ENCODE results near the gene ZNF644. TPM values are rescaled to one million over a fixed set of nuclear protein-coding genes. Genes with fewer than 3 reads are reported as not detected.
"Not testable (repeated sequence)": the region's sequence is repeated elsewhere in the genome, so short reads cannot be mapped to it uniquely, and the experiment has no call there.

ZNF644 gene
- total RNA-seq, 3 donors from 2014 or later: 43.2 to 46.2 (median 44.2) TPM

DNA sequence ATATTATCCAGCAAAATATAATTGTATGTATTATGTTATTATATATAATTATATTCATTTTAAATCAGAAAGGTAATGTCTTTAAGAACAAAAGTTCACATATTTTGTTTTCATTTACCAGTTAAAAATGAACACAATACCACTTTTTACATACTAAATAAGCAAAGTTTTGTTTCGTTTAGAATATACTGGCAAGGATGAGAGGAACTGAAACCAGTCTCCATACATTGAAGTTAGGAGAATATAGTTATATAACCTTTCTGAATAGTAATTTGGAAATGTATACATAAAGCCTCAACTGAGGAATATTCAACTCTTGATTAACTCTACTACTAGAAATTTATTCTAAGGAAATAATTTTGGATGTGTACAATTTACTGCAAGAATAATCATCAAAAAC is 110.5 kb downstream of the ZNF644 start:
- H3K36me3 Mint-ChIP-seq (ENCODE audit: insufficient read depth): peaks cover 17% of the 10 kb centered on the region
- no peaks in the 10 kb centered on the region for H3K27me3 Mint-ChIP-seq (ENCODE audit: low read depth)

DNA sequence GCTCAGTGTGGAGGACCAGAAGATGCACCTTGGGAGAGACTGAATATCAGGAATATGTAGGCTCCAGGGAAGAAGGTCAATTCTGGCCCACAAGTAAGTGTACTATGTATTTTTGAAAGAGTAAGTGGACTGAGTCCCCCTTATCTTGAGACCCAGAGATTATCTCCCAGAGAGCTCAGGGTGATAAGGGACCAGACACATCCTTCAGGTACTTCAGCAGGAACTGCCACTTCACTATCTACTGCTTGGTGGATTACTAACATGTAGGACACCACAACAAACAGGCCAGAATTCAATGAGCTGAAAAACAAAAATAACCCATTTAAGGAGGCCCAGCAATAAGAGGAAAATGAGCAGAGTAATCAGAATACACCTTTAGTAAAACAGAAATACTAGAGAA is 119.2 kb downstream of the ZNF644 start:
- H3K36me3 Mint-ChIP-seq (ENCODE audit: insufficient read depth): peaks cover 53% of the 10 kb centered on the region
- H3K27me3 Mint-ChIP-seq (ENCODE audit: low read depth): no peaks in the 10 kb centered on the region
- no peak for ATAC-seq
- no peak overlapping the region for H3K4me3 Mint-ChIP-seq
- no peak for DNase-seq
- peaks cover 2% of the 10 kb centered on the region for H3K4me1 Mint-ChIP-seq (ENCODE audit: low read depth)
- no peaks in the 10 kb centered on the region for H3K9me3 Mint-ChIP-seq

More for the DNA sequence above, 110.5 kb downstream of the ZNF644 start:
- no peak for DNase-seq
- Mint-ChIP-seq H3K4me1 (ENCODE audit: low read depth) (peaks cover 4% of the 10 kb centered on the region), H3K9me3 (no peaks in the 10 kb centered on the region), H3K4me3 (no peak overlapping the region)
- no peak for ATAC-seq

DNA sequence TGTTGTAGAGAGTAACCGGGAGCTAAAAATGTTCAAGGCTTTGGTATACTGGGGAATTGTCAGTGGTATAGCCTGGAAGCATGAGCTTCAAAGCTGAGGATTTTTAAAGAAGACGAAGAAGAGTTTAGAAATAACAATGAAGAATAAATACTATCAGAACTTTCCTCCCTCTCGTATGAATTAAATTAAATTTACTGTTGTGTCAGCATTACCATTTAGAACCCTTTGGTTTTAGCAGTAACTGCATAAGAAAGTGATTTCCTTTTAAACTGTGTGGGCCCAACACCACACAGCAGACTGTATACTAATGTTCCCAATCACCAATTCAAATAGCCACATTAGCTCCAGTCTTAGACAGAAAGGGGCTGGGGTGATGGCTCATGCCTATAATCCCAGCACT is 122.6 kb downstream of the ZNF644 start:
- Mint-ChIP-seq H3K4me3 (no peak overlapping the region), H3K9me3 (peaks cover 8% of the 10 kb centered on the region), H3K27me3 (ENCODE audit: low read depth) (no peaks in the 10 kb centered on the region), H3K4me1 (ENCODE audit: low read depth) (peaks cover 2% of the 10 kb centered on the region), H3K36me3 (ENCODE audit: insufficient read depth) (peaks cover 49% of the 10 kb centered on the region)
- no peak for ATAC-seq
- DNase-seq: no peak

- not testable (repeated sequence) for H3K27me3 Mint-ChIP-seq (ENCODE audit: low read depth); H3K4me1 Mint-ChIP-seq (ENCODE audit: low read depth); H3K4me3 Mint-ChIP-seq; DNase-seq; ATAC-seq
- Mint-ChIP-seq H3K9me3 (peaks cover 19% of the 10 kb centered on the region), H3K36me3 (ENCODE audit: insufficient read depth) (peaks cover 14% of the 10 kb centered on the region)
Observed at GRCh38 chr1:90893679-90894078, 128.2 kb downstream of the ZNF644 start.

DNA sequence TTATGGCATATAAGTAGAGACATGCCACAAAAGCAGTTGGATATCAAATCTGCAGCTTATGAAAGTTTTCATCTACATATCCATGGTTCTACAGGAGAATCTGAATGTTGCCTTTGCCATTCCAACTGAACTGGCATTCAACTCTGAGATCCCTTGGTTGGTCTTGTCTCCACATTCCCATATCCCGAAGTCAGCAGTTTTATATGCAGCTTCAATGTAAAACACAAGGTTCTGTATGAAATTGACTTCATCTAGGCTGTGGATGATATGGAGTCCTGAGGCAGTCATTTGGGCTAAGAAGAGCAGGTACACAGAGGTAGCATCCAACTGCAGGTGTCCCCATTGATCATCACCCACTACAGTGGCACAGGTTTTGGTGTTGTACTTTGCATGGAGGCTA is 129.0 kb downstream of the ZNF644 start:
- not testable (repeated sequence) for ATAC-seq; H3K4me1 Mint-ChIP-seq (ENCODE audit: low read depth); DNase-seq; H3K4me3 Mint-ChIP-seq; H3K27me3 Mint-ChIP-seq (ENCODE audit: low read depth)
- Mint-ChIP-seq H3K9me3 (peaks cover 19% of the 10 kb centered on the region), H3K36me3 (ENCODE audit: insufficient read depth) (peaks cover 10% of the 10 kb centered on the region)

DNA sequence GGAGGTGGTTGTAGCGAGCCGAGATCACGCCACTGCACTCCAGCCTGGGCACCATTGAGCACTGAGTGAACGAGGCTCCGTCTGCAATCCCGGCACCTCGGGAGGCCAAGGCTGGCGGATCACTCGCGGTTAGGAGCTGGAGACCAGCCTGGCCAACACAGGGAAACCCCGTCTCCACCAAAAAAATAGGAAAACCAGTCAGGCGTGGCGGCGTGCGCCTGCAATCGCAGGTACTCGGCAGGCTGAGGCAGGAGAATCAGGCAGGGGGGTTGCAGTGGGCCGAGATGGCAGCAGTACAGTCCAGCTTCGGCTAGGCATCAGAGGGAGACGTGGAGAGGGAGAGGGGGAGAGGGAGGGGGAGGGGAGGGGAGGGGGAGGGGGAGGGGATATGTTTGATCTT is 129.6 kb downstream of the ZNF644 start:
- peaks cover 10% of the 10 kb centered on the region for H3K36me3 Mint-ChIP-seq (ENCODE audit: insufficient read depth)
- not testable (repeated sequence) for DNase-seq; H3K27me3 Mint-ChIP-seq (ENCODE audit: low read depth); H3K4me1 Mint-ChIP-seq (ENCODE audit: low read depth); ATAC-seq; H3K4me3 Mint-ChIP-seq
- peaks cover 19% of the 10 kb centered on the region for H3K9me3 Mint-ChIP-seq

GRCh38 chr1:90891756-90892155 is 130.1 kb downstream of the ZNF644 start:
- H3K27me3 Mint-ChIP-seq (ENCODE audit: low read depth); ATAC-seq; H3K4me3 Mint-ChIP-seq: not testable (repeated sequence)

GRCh38 chr1:90882221-90882620 is 139.6 kb downstream of the ZNF644 start:
- DNase-seq: no peak
- no peak overlapping the region for H3K4me3 Mint-ChIP-seq
- no peak for ATAC-seq
- peaks cover 11% of the 10 kb centered on the region for H3K27me3 Mint-ChIP-seq (ENCODE audit: low read depth)
- peaks cover 39% of the 10 kb centered on the region for H3K9me3 Mint-ChIP-seq
- H3K4me1 Mint-ChIP-seq (ENCODE audit: low read depth): no peaks in the 10 kb centered on the region
- H3K36me3 Mint-ChIP-seq (ENCODE audit: insufficient read depth): peaks cover 10% of the 10 kb centered on the region

More at GRCh38 chr1:90891756-90892155, 130.1 kb downstream of the ZNF644 start:
- Mint-ChIP-seq H3K36me3 (ENCODE audit: insufficient read depth) (peaks cover 10% of the 10 kb centered on the region), H3K9me3 (peaks cover 23% of the 10 kb centered on the region)
- not testable (repeated sequence) for DNase-seq; H3K4me1 Mint-ChIP-seq (ENCODE audit: low read depth)

DNA sequence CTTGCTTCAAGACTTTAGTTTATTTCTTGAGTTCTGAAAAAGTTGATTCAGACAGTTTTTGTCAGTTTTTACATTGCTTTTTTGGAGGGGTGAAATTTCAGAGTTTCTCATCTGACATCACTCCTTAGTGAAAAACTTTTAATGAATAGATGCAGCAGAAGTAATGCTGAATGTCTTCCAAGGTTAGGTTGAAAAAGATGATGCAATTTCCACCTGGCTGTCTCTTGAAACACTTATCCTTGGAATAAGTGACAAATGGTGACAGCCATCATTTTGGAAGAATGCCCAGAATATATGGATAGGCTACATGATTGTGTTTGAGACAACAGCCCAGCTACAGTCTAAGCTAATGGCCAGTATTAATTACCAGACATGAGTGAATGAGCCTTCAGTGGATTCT is 140.8 kb downstream of the ZNF644 start:
- no peaks in the 10 kb centered on the region for H3K4me1 Mint-ChIP-seq (ENCODE audit: low read depth)
- ATAC-seq (no peak), DNase-seq (no peak)
- H3K27me3 Mint-ChIP-seq (ENCODE audit: low read depth): peaks cover 11% of the 10 kb centered on the region
- H3K9me3 Mint-ChIP-seq: peaks cover 33% of the 10 kb centered on the region
- H3K36me3 Mint-ChIP-seq (ENCODE audit: insufficient read depth): peaks cover 10% of the 10 kb centered on the region
- no peak overlapping the region for H3K4me3 Mint-ChIP-seq

DNA sequence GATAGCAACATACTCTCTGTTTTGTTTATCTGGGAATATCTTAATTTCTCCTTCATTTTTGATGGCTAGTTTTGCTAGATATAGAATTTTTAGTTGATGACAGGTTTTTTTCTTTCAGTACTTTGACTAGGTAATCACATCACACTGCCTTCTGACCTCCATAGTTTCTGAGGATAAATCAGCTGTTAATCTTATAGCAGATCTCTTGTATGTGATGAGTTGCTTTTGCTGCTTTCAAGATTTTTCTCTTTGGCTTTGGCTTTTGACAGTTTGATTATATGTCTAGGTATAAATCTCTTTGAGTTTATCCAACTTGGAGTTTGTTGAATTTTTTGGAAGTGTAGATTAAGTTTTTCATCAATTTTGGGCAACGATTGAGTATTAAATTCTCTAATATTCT is 142.6 kb downstream of the ZNF644 start:
- Mint-ChIP-seq H3K27me3 (ENCODE audit: low read depth) (peaks cover 13% of the 10 kb centered on the region), H3K4me3 (no peak overlapping the region), H3K9me3 (peaks cover 37% of the 10 kb centered on the region), H3K4me1 (ENCODE audit: low read depth) (no peaks in the 10 kb centered on the region), H3K36me3 (ENCODE audit: insufficient read depth) (peaks cover 12% of the 10 kb centered on the region)
- DNase-seq (no peak), ATAC-seq (no peak)

DNA sequence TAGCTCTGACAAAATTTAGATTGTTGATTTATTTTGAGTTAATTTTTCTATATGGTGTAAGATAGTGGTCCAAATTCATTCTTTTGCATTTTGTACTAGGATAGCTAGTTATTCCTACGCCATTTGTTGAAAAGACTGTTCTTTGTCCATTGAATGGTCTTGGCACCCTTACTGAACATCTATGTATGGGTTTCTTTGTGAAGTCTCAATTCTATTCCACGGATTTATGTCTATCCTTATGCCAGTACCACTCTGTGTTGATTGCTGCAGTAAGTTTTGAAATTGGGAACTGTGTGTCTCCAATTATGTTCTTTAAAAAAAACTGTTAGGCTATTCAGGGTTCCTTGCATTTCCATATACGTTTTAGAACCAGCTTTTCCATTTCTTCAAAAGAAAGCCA is 145.7 kb downstream of the ZNF644 start:
- peaks cover 8% of the 10 kb centered on the region for H3K27me3 Mint-ChIP-seq (ENCODE audit: low read depth)
- peaks cover 36% of the 10 kb centered on the region for H3K9me3 Mint-ChIP-seq
- no peak for ATAC-seq
- H3K4me3 Mint-ChIP-seq: no peak overlapping the region
- no peak for DNase-seq
- H3K36me3 Mint-ChIP-seq (ENCODE audit: insufficient read depth): peaks cover 12% of the 10 kb centered on the region
- H3K4me1 Mint-ChIP-seq (ENCODE audit: low read depth): no peaks in the 10 kb centered on the region
